ENCODE measurements around the gene TLE1.

Gene TLE1

DNA sequence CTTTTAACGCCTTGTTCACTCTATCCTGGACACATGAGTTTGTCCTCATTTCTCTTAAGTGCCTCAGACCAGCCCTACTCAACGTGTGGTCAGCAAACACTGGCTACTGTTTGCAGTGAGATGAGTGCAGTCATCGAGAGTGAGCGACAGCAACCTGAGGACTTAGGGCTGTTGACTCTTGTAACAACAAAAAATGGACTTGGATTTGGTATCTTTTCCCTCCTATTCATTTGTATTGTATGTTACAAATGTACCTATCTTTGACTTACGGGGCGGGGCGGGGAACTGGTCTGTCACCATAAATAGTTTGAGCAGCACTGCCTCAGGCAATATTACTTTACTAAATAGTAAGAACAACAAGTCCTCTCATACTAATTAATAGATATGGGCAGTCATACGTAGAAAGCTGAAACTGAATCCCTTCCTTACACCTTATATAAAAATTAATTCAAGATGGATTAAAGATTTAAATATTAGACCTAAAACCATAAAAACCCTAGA, 84.1 kb downstream of the TLE1 start:
- Histone ChIP-seq H3K9ac (ENCODE audit: low read length) (no peak overlapping the region), H3K9me2 (ENCODE audit: low read depth, low read length) (no peaks in the 10 kb centered on the region), H3K36me3 (ENCODE audit: insufficient read depth, low read length) (no peaks in the 10 kb centered on the region), H3F3A (ENCODE audit: insufficient read depth, low read length) (no peaks in the 10 kb centered on the region), H3K9me3 (ENCODE audit: low read length) (no peaks in the 10 kb centered on the region), H3K79me2 (ENCODE audit: insufficient read depth, low read length) (no peaks in the 10 kb centered on the region), H4K20me1 (ENCODE audit: insufficient read depth, low read length) (no peaks in the 10 kb centered on the region), H3K4me1 (ENCODE audit: insufficient read depth, low read length, severe bottlenecking) (peaks cover 18% of the 10 kb centered on the region), H2AFZ (ENCODE audit: low read length) (no peak overlapping the region), H3K27ac (ENCODE audit: low read depth, low read length, poor library complexity, severe bottlenecking) (no peak overlapping the region), H3K4me3 (ENCODE audit: low read depth, low read length, poor library complexity, severe bottlenecking) (no peak overlapping the region), H3K27me3 (ENCODE audit: insufficient read depth, low read length) (no peaks in the 10 kb centered on the region; the same call in 1 of the 2 replicates), H3K4me2 (ENCODE audit: low read length) (no peak overlapping the region)
- no peak for TF ChIP-seq EZH2 (IDR thresholded peaks at IDR 0.05; ENCODE audit: borderline replicate concordance, low read length)
- TF ChIP-seq, protein P1, sequence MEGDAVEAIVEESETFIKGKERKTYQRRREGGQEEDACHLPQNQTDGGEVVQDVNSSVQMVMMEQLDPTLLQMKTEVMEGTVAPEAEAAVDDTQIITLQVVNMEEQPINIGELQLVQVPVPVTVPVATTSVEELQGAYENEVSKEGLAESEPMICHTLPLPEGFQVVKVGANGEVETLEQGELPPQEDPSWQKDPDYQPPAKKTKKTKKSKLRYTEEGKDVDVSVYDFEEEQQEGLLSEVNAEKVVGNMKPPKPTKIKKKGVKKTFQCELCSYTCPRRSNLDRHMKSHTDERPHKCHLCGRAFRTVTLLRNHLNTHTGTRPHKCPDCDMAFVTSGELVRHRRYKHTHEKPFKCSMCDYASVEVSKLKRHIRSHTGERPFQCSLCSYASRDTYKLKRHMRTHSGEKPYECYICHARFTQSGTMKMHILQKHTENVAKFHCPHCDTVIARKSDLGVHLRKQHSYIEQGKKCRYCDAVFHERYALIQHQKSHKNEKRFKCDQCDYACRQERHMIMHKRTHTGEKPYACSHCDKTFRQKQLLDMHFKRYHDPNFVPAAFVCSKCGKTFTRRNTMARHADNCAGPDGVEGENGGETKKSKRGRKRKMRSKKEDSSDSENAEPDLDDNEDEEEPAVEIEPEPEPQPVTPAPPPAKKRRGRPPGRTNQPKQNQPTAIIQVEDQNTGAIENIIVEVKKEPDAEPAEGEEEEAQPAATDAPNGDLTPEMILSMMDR (IDR thresholded peaks at IDR 0.05; ENCODE audit: low read length), result no peak

DNA sequence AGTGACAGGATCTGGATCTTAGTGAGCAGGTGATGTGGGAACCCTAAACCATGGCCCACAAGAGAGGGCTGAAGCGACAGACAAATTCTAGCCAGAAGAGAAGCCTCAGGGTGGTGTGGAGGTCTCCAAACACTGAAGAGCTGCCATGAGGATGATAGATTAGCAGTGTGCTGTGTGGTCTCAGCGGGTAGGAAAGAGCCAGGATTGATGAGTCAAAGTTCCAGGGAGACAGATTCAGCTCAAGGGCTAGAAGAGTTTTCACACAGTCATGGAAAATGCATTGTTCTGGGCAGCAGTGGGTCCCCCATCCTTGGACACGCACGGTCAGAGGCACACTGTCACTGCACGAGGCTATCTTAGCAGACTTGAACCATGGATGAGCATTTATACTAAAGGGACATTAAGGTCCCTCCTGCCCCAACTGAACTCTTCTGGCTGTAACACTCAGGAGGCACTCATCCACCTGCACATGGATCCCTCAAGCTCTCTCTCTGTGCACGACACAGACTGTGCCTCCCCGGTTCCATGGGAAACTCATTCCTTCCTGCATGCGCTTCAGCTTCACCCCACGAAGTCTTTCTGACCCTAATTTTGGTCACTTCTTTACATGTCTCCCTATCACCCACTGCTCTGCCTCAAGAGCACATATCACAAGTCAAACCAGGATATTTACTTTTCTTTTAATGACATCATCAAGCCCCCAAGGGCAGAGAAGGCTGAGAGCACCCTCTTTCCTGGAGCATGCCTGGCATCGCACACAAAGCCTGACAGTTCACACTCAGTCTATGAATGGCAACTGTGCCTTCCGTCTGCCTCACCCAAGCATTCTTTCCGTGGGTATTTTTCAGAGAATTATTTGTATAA, 84.8 kb downstream of the TLE1 start:
- no peaks in the 10 kb centered on the region for H3K79me2 ChIP-seq (ENCODE audit: insufficient read depth, low read length)
- H3K4me3 ChIP-seq (ENCODE audit: low read depth, low read length, poor library complexity, severe bottlenecking), result no peak overlapping the region
- no peak overlapping the region for H3K9ac ChIP-seq (ENCODE audit: low read length)
- no peak for TF ChIP-seq EZH2 (IDR thresholded peaks at IDR 0.05; ENCODE audit: borderline replicate concordance, low read length)
- TF ChIP-seq, protein P1 (IDR thresholded peaks at IDR 0.05; ENCODE audit: low read length), result no peak
- no peaks in the 10 kb centered on the region for H3K36me3 ChIP-seq (ENCODE audit: insufficient read depth, low read length)
- H3K4me1 ChIP-seq (ENCODE audit: insufficient read depth, low read length, severe bottlenecking), result peaks cover 11% of the 10 kb centered on the region
- H2AFZ ChIP-seq (ENCODE audit: low read length), result no peak overlapping the region
- no peaks in the 10 kb centered on the region for H3K9me3 ChIP-seq (ENCODE audit: low read length)
- no peaks in the 10 kb centered on the region; the same call in 1 of the 2 replicates for H3K27me3 ChIP-seq (ENCODE audit: insufficient read depth, low read length)
- H3K4me2 ChIP-seq (ENCODE audit: low read length), result no peak overlapping the region
- H3F3A ChIP-seq (ENCODE audit: insufficient read depth, low read length), result no peaks in the 10 kb centered on the region
- H4K20me1 ChIP-seq (ENCODE audit: insufficient read depth, low read length), result no peaks in the 10 kb centered on the region
- H3K9me2 ChIP-seq (ENCODE audit: low read depth, low read length), result no peaks in the 10 kb centered on the region
- H3K27ac ChIP-seq (ENCODE audit: low read depth, low read length, poor library complexity, severe bottlenecking), result no peak overlapping the region

GRCh38 chr9:81602887-81603680, 86.3 kb downstream of the TLE1 start:
- no peaks in the 10 kb centered on the region for H3K36me3 ChIP-seq (ENCODE audit: insufficient read depth, low read length)
- TF ChIP-seq, protein P1 (IDR thresholded peaks at IDR 0.05; ENCODE audit: low read length), result no peak
- TF ChIP-seq EZH2 (IDR thresholded peaks at IDR 0.05; ENCODE audit: borderline replicate concordance, low read length), result no peak

More at GRCh38 chr9:81602887-81603680, 86.3 kb downstream of the TLE1 start:
- no peak overlapping the region for H3K4me2 ChIP-seq (ENCODE audit: low read length)
- H4K20me1 ChIP-seq (ENCODE audit: insufficient read depth, low read length), result no peaks in the 10 kb centered on the region
- no peaks in the 10 kb centered on the region for H3K79me2 ChIP-seq (ENCODE audit: insufficient read depth, low read length)
- peaks cover 21% of the 10 kb centered on the region for H3K4me1 ChIP-seq (ENCODE audit: insufficient read depth, low read length, severe bottlenecking)
- H3K9ac ChIP-seq (ENCODE audit: low read length), result no peak overlapping the region
- H2AFZ ChIP-seq (ENCODE audit: low read length), result no peak overlapping the region
- no peaks in the 10 kb centered on the region for H3K9me3 ChIP-seq (ENCODE audit: low read length)
- no peaks in the 10 kb centered on the region for H3K9me2 ChIP-seq (ENCODE audit: low read depth, low read length)
- H3K27ac ChIP-seq (ENCODE audit: low read depth, low read length, poor library complexity, severe bottlenecking), result no peak overlapping the region
- H3F3A ChIP-seq (ENCODE audit: insufficient read depth, low read length), result no peaks in the 10 kb centered on the region
- H3K4me3 ChIP-seq (ENCODE audit: low read depth, low read length, poor library complexity, severe bottlenecking), result no peak overlapping the region
- H3K27me3 ChIP-seq (ENCODE audit: insufficient read depth, low read length), result no peaks in the 10 kb centered on the region; the same call in 1 of the 2 replicates
